ENCODE results near the gene KRTAP10-4. TPM values are rescaled to one million over a fixed set of nuclear protein-coding genes. Genes with fewer than 3 reads are reported as not detected.

Gene KRTAP10-4
- total and polyA plus RNA-seq, 2 donors (not counting 1 experiment from before 2014, with no cell fraction given): not detected

DNA sequence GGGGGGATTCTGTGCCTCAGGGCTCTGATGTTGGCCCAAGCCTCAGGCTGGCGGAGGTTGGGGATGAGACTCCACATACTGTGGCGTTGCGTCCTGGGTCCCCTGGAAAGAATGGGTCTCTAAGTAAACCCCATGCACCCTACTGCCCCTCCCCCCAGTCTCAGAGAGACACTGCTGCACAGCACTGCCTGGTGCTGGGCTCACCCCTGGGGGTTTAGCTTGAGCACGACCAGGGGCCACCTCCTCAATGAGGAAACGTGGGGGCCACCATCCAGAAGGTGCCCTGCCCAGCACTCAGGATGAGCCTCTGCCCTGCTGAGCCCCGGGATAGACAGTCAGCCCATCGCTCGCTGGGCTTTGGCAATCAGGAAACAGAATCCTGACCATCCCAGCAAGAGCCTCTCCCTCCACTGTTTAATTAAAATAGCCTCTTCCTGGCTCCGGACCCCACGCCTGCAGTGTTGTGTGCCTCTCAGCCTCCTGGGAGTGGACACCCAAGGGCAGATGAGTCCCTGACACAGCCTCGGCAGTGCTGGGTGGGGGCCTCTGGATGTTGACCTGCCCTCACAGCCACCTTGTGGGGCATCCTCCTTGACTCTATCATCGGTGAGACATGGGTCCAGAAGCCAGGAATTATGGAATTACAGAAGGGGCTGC is 3.5 kb upstream of the KRTAP10-4 start:
- TF ChIP-seq, protein P1, sequence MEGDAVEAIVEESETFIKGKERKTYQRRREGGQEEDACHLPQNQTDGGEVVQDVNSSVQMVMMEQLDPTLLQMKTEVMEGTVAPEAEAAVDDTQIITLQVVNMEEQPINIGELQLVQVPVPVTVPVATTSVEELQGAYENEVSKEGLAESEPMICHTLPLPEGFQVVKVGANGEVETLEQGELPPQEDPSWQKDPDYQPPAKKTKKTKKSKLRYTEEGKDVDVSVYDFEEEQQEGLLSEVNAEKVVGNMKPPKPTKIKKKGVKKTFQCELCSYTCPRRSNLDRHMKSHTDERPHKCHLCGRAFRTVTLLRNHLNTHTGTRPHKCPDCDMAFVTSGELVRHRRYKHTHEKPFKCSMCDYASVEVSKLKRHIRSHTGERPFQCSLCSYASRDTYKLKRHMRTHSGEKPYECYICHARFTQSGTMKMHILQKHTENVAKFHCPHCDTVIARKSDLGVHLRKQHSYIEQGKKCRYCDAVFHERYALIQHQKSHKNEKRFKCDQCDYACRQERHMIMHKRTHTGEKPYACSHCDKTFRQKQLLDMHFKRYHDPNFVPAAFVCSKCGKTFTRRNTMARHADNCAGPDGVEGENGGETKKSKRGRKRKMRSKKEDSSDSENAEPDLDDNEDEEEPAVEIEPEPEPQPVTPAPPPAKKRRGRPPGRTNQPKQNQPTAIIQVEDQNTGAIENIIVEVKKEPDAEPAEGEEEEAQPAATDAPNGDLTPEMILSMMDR (conservative IDR thresholded peaks at IDR 0.05 in 1 of 2, IDR thresholded peaks at IDR 0.05 in 1 of 2; ENCODE audit: low read depth in 1 of 2, low read length in 2 of 2): no peak
- TF ChIP-seq EZH2 (IDR thresholded peaks at IDR 0.05; ENCODE audit: low read length, missing control alignments): no peak

DNA sequence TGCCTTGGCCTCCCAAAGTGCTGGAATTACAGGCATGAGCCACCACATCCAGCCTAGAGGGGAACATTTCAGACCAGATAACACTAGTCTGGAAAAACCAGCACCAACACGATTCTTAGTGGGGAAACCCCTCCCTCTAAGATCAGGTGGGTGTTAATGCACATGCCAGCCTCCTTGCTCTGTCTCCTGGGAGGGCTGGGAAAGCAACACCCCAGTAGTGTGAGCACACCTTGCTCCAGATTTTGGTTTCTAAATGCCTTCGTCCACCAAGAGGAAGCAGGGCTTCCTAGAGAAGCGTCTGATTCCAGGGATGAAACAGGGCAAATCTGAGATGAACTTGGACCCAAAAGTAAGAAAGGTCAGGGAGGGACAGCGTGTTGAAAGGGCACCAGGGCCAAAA is 2.2 kb upstream of the KRTAP10-4 start:
- no peak overlapping the region for H3K4me3 ChIP-seq (replicated peaks in 1 of 4; ENCODE audit: control extremely low read depth in 1 of 4, insufficient read depth in 1 of 4, low read depth in 3 of 4, low read length in 4 of 4)
- H3K9me3 ChIP-seq (ENCODE audit: control insufficient read depth, insufficient read depth, low read depth, low read length): no peaks in the 10 kb centered on the region
- no peak overlapping the region for H3K9ac ChIP-seq (ENCODE audit: insufficient read depth, low read length)
- no peak overlapping the region for H2AFZ ChIP-seq (ENCODE audit: low read length)
- H3K4me1 ChIP-seq (ENCODE audit: control insufficient read depth, extremely low read depth, insufficient read depth, low read length): no peaks in the 10 kb centered on the region
- H3K79me2 ChIP-seq (ENCODE audit: control insufficient read depth, insufficient read depth, low read length): no peaks in the 10 kb centered on the region
- no peaks in the 10 kb centered on the region for H4K20me1 ChIP-seq (ENCODE audit: control insufficient read depth, extremely low read depth, insufficient read depth, low read length)
- H3K36me3 ChIP-seq (ENCODE audit: control insufficient read depth, insufficient read depth, low read length): no peaks in the 10 kb centered on the region
- TF ChIP-seq, protein P1 (conservative IDR thresholded peaks at IDR 0.05 in 1 of 2, IDR thresholded peaks at IDR 0.05 in 1 of 2; ENCODE audit: low read depth in 1 of 2, low read length in 2 of 2): no peak
- TF ChIP-seq EZH2 (IDR thresholded peaks at IDR 0.05; ENCODE audit: low read length, missing control alignments): no peak
- no peak for DNase-seq (ENCODE audit: low read depth in 2 of 2)
- no peak overlapping the region for H3K27ac ChIP-seq (ENCODE audit: insufficient read depth, low read length)
- no peaks in the 10 kb centered on the region for H3K27me3 ChIP-seq (ENCODE audit: control insufficient read depth, insufficient read depth, low read length)
- H3K4me2 ChIP-seq (ENCODE audit: extremely low read depth, insufficient read depth, low read length): no peak overlapping the region

More for the DNA sequence above, 3.5 kb upstream of the KRTAP10-4 start:
- Histone ChIP-seq H3K4me2 (ENCODE audit: extremely low read depth, insufficient read depth, low read length) (no peak overlapping the region), H3K4me1 (ENCODE audit: control insufficient read depth, extremely low read depth, insufficient read depth, low read length) (no peaks in the 10 kb centered on the region), H2AFZ (ENCODE audit: low read length) (no peak overlapping the region), H3K9me3 (ENCODE audit: control insufficient read depth, insufficient read depth, low read depth, low read length) (no peaks in the 10 kb centered on the region), H3K79me2 (ENCODE audit: control insufficient read depth, insufficient read depth, low read length) (no peaks in the 10 kb centered on the region), H3K27ac (ENCODE audit: insufficient read depth, low read length) (no peak overlapping the region), H3K27me3 (ENCODE audit: control insufficient read depth, insufficient read depth, low read length) (no peaks in the 10 kb centered on the region), H4K20me1 (ENCODE audit: control insufficient read depth, extremely low read depth, insufficient read depth, low read length) (no peaks in the 10 kb centered on the region), H3K4me3 (replicated peaks in 1 of 4; ENCODE audit: control extremely low read depth in 1 of 4, insufficient read depth in 1 of 4, low read depth in 3 of 4, low read length in 4 of 4) (no peak overlapping the region), H3K36me3 (ENCODE audit: control insufficient read depth, insufficient read depth, low read length) (no peaks in the 10 kb centered on the region), H3K9ac (ENCODE audit: insufficient read depth, low read length) (no peak overlapping the region)
- no peak for DNase-seq (ENCODE audit: low read depth in 2 of 2)

DNA sequence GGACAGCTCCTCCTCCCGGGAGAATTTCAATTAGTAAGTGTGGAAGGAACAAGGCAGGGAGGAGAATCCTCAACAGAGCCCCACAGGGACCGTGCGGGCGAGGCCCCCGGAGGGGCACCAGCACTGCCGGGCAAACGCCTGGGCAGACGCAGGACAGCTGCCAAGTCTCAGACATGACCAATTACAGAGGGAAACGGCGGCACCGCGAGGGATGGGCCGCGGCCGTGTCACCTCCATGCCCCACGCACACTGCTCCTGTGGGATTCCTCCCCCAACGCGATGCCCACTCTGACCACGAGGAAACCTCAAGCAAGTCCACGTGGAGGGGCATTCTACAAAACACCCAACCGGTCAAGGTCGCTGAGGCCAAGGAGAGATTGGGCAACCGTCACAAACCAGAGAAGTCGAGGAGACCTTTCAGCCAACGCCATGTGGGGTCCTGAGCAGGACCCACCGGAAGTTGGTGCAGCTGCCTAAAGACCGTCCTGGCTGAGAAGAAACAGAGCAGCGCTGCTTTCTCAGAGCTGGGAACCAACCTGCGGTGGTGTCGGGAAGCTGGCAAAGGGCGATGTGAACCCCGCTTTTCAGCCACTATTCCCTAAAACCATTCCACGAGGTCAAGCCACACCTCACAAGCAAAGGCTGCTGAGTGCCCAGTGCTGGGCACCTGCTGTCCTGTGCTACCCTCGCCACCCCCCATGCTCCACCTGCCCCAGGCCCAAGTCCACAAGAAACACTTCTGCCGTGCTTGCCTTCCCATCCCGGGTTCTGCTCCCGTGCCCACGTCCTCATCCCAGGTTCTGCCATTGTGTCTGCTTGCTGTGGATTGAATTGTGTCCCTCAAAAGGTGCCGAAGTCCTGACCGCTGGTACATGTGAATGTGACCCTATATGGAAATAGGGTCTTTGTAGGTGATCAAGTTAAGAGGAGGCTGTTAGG is 1.4 kb upstream of the KRTAP10-4 start:
- H3K4me3 ChIP-seq (replicated peaks in 1 of 4; ENCODE audit: control extremely low read depth in 1 of 4, insufficient read depth in 1 of 4, low read depth in 3 of 4, low read length in 4 of 4): no peak overlapping the region
- H3K27me3 ChIP-seq (ENCODE audit: control insufficient read depth, insufficient read depth, low read length): no peaks in the 10 kb centered on the region
- no peak for TF ChIP-seq EZH2 (IDR thresholded peaks at IDR 0.05; ENCODE audit: low read length, missing control alignments)
- TF ChIP-seq, protein P1 (conservative IDR thresholded peaks at IDR 0.05 in 1 of 2, IDR thresholded peaks at IDR 0.05 in 1 of 2; ENCODE audit: low read depth in 1 of 2, low read length in 2 of 2): no peak

More for the DNA sequence above, 1.4 kb upstream of the KRTAP10-4 start:
- Histone ChIP-seq H3K36me3 (ENCODE audit: control insufficient read depth, insufficient read depth, low read length) (no peaks in the 10 kb centered on the region), H2AFZ (ENCODE audit: low read length) (no peak overlapping the region), H4K20me1 (ENCODE audit: control insufficient read depth, extremely low read depth, insufficient read depth, low read length) (no peaks in the 10 kb centered on the region), H3K9ac (ENCODE audit: insufficient read depth, low read length) (no peak overlapping the region), H3K27ac (ENCODE audit: insufficient read depth, low read length) (no peak overlapping the region), H3K79me2 (ENCODE audit: control insufficient read depth, insufficient read depth, low read length) (no peaks in the 10 kb centered on the region), H3K9me3 (ENCODE audit: control insufficient read depth, insufficient read depth, low read depth, low read length) (no peaks in the 10 kb centered on the region), H3K4me1 (ENCODE audit: control insufficient read depth, extremely low read depth, insufficient read depth, low read length) (no peaks in the 10 kb centered on the region), H3K4me2 (ENCODE audit: extremely low read depth, insufficient read depth, low read length) (no peak overlapping the region)
- DNase-seq (ENCODE audit: low read depth in 2 of 2): no peak
